ENCODE data around the gene FOXJ3. TPM values are rescaled to one million over a fixed set of nuclear protein-coding genes. Genes with fewer than 3 reads are reported as not detected.

FOXJ3 gene
- polyA plus RNA-seq, 1 of the 3 experiments (the other 2 are of a cell fraction): 16.0 TPM

GRCh38 chr1:42364542-42364941, 29.5 kb upstream of the FOXJ3 start:
- Histone ChIP-seq H4K20me1 (ENCODE audit: insufficient read depth) (no peaks in the 10 kb centered on the region), H3K9me2 (no peaks in the 10 kb centered on the region), H3K4me2 (no peak overlapping the region), H3K36me3 (replicated peaks in 1 of 2; ENCODE audit: control insufficient read depth in 1 of 2, insufficient read depth in 2 of 2, low read length in 1 of 2) (no peaks in the 10 kb centered on the region), H3K9me3 (no peaks in the 10 kb centered on the region), H3K79me2 (ENCODE audit: insufficient read depth) (no peaks in the 10 kb centered on the region), H3K4me3 (ENCODE audit: low read depth in 2 of 2, low read length in 1 of 2) (no peak overlapping the region), H3K27ac (ENCODE audit: low read depth in 2 of 2, low read length in 1 of 2) (no peak overlapping the region), H3K9ac (no peak overlapping the region), H3K27me3 (ENCODE audit: insufficient read depth) (no peaks in the 10 kb centered on the region), H3K4me1 (ENCODE audit: control insufficient read depth in 1 of 2, insufficient read depth in 2 of 2, low read depth in 1 of 2, low read length in 1 of 2) (no peaks in the 10 kb centered on the region), H3F3A (replicated peaks; ENCODE audit: insufficient read depth) (no peaks in the 10 kb centered on the region), H2AFZ (ENCODE audit: low read depth) (no peak overlapping the region)
- 69% methylated on average over 2 of the region's 2 CpGs for WGBS (ENCODE audit: low lambda C conversion rate)
- ChIA-PET POLR2A (no interaction called here), CTCF (no interaction called here)
- DNase-seq: no peak
- TF ChIP-seq ZBTB33 (IDR thresholded peaks at IDR 0.05; ENCODE audit: borderline replicate concordance, low read depth) (no peak), SMC3 (IDR thresholded peaks at IDR 0.05; ENCODE audit: low read depth, low read length) (no peak), MAX (IDR thresholded peaks at IDR 0.05; ENCODE audit: low read depth) (no peak), REST (IDR thresholded peaks at IDR 0.05; ENCODE audit: low read depth, low read length) (no peak), YY1 (IDR thresholded peaks at IDR 0.05; ENCODE audit: low read depth) (no peak), MXI1 (IDR thresholded peaks at IDR 0.05; ENCODE audit: low read depth, low read length) (no peak), RCOR1 (IDR thresholded peaks at IDR 0.05; ENCODE audit: low read length) (no peak), TCF12 (IDR thresholded peaks at IDR 0.05) (no peak), ELF1 (IDR thresholded peaks at IDR 0.05) (no peak), USF1 (IDR thresholded peaks at IDR 0.05; ENCODE audit: borderline replicate concordance, low read depth) (no peak), TEAD4 (IDR thresholded peaks at IDR 0.05; ENCODE audit: borderline replicate concordance, insufficient read depth) (no peak), NRF1 (IDR thresholded peaks at IDR 0.05; ENCODE audit: low read depth, low read length) (no peak), FOSL2 (IDR thresholded peaks at IDR 0.05; ENCODE audit: borderline replicate concordance, low read depth) (no peak), GABPA (IDR thresholded peaks at IDR 0.05; ENCODE audit: low read depth) (no peak)
